ENCODE results near the gene CALHM2.
"Not testable (repeated sequence)": the region's sequence is repeated elsewhere in the genome, so short reads cannot be mapped to it uniquely, and the experiment has no call there.

Gene CALHM2

GRCh38 chr10:103449208-103450144 lies 2.7 kb downstream of the CALHM2 start:
- DNase-seq = no peak

- no peak for DNase-seq
Observed at GRCh38 chr10:103448746-103449145, 3.4 kb downstream of the CALHM2 start.

- no peak for DNase-seq
Observed at GRCh38 chr10:103447187-103447586, 5.0 kb downstream of the CALHM2 start.

GRCh38 chr10:103445767-103446567 lies 6.2 kb downstream of the CALHM2 start:
- no peak for DNase-seq

- DNase-seq = no peak
Observed at GRCh38 chr10:103445366-103445765, 6.8 kb downstream of the CALHM2 start.

GRCh38 chr10:103444478-103444877 lies 7.7 kb downstream of the CALHM2 start:
- DNase-seq = no peak

GRCh38 chr10:103443475-103444185 lies 8.5 kb downstream of the CALHM2 start:
- DNase-seq = no peak

- no peak for DNase-seq
Observed at GRCh38 chr10:103442031-103442461, 10.1 kb downstream of the CALHM2 start.

- DNase-seq = no peak
Observed at GRCh38 chr10:103441611-103442010, 10.6 kb downstream of the CALHM2 start.

- DNase-seq = no peak
Observed at GRCh38 chr10:103441206-103441605, 11.0 kb downstream of the CALHM2 start.

- no peak for DNase-seq
Observed at GRCh38 chr10:103440416-103440815, 11.8 kb downstream of the CALHM2 start.

- DNase-seq = no peak
Observed at GRCh38 chr10:103439776-103440175, 12.4 kb downstream of the CALHM2 start.

- DNase-seq = no peak
Observed at GRCh38 chr10:103433858-103434257, 18.3 kb downstream of the CALHM2 start.

GRCh38 chr10:103431902-103432301 lies 20.3 kb downstream of the CALHM2 start:
- DNase-seq = no peak

- no peak for DNase-seq
Observed at GRCh38 chr10:103429647-103430046, 22.5 kb downstream of the CALHM2 start.

- DNase-seq = no peak
Observed at GRCh38 chr10:103428989-103429643, 23.1 kb downstream of the CALHM2 start.

GRCh38 chr10:103427866-103428265 lies 24.3 kb downstream of the CALHM2 start:
- DNase-seq = no peak

GRCh38 chr10:103423748-103424147 lies 28.4 kb downstream of the CALHM2 start:
- DNase-seq = no peak

GRCh38 chr10:103419101-103419500 lies 33.1 kb downstream of the CALHM2 start:
- no peak for DNase-seq

- no peak for DNase-seq
Observed at GRCh38 chr10:103417601-103418000, 34.6 kb downstream of the CALHM2 start.

- DNase-seq = not testable (repeated sequence)
Observed at GRCh38 chr10:103417148-103417469, 35.1 kb downstream of the CALHM2 start.

- no peak for DNase-seq
Observed at GRCh38 chr10:103416436-103417147, 35.6 kb downstream of the CALHM2 start.

All from NCI-H526 treated with DMSO at 0.1 percent for 48 hours (cell line).